GM19372 (cell line): Measurements from ENCODE around the gene AATF.

Source experiments
- ATAC-seq: cut with Tn5 transposase; IDR thresholded peaks from one replicate; pipeline ENCODE4 v1.9.1; 2021; ENCODE audit warnings: mild to moderate bottlenecking, low read depth, moderate library complexity; ENCODE audit not compliant: unreplicated experiment

Gene AATF

DNA sequence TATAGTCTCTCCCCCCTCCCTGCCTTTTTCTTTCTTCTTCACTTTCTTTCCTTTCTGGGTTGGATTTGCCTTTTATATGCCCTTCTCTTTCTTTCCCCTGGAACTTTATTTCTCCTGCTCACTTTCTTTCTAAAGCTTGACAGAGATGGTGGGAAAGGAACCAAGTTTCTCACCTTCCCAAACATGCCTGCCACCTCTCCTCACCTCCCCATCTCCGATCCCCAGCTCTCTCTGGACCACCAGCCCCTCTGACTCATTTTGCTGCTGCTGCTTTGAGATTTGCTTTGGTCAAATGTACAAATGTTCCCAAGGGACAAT lies 18.2 kb upstream of the AATF start:
- no peak for ATAC-seq

DNA sequence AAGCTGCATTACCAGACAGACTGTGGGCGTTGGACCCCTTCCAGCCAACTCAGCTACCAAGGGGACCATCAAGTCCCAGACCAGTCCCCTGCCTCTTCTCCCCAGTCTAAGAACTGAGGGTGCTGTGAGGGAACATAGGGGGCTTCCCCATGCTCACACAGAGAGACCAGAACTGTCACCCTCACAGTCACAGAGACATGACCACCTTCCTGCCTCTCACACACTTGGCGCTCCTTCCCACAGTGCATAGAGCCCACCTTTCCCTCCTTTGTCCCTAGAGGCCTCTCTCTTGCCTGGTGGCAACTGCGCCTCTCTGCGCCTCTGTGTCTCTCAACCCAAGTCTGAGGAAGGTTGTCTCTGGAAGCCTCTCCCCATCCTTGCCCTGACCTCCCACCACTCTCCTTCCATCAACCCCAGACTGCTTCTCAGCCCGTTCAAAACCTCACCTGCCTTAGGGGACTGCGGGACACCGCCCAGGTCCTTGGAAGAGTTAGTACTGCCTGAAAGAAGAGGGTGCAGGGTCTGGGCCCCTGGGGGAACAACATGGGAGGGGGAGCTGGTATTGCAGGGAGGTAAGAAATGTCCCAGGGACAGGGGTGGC lies 17.6 kb upstream of the AATF start:
- ATAC-seq = no peak

DNA sequence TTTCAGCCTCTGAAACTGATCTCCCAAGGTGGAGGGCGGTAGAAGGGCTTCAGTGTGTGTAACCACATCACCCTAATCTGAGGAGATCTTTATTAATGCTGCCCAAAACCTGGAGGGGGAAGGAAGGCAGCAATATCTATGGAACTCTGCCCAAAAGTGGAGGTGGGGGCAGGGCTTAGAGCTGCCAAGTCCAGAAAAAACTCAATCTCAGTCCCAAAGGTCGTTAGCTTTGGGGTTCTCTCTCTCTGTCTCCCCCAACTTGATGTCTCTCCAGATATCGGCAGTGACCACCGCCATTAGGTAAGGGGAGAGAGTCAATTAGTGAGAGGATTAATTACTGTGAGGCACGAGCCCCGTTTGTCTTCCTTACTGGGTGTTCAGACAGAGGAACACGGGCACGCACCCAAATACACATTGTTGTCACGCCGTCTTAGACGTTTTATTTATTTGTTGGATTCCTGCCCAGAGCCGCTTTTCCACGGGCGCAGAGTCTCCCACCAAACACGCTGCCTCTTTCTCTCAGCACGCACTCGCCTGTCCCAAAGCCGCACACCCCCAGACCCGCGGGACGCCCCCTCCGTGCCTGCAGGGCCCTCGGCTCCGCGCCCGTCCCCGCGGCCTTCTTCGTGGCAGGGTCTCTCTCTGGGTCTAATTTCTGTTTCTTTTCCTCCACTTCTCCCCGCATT lies 16.9 kb upstream of the AATF start:
- no peak for ATAC-seq

DNA sequence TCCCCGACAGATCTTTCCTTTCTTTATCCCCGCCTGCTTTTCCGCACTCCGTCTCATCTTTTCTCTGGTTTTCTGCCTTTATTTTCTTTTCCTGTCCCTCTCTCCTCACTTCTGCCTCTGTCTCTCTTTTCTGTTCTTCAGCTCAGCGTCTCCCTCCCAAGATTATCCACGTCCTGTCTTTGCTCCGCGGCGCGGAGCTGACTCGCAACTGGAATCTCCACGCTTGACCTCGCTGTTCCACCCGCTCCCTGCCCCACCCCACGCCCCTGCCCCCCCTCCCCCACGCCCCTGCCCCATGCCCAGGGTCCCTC lies 16.4 kb upstream of the AATF start:
- no peak for ATAC-seq

DNA sequence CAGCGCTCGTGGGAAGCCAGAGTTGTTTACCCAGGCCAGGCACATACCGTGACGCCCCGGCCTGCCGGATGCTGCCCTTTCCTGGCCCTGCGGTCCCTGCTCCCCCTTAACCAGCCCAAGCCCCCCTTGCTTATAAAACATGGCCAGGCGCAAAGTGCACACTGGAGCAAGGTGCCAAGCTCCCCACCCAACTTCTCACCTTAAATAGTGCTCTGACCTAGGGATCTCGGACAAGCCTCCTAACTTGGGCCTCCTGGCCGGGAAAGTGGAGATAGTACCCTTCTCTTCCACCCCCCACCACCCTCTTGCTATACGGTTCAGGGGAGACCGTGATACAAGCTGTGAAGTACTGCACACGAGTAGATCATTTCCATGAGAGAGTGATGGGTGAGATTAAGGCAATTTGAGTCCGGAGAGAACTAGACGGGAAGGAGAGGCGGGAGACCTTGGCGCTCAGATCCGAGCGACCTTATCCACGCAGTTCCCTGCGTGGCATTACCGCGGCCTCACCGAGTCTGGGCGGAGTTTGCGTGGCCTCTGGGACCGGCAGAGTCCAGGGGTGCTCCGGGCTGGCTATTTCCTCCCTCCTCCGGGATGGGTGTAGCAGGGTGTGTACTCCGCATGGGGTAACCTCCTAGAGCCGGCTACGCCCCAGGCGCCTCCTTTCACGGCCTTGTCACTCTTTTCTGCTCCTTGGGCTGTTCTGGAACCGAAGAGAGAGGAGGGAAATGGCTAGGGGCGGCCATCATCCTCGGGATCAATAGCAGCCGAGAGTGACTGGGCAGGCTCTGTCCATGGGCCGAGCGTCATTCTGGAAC lies 15.9 kb upstream of the AATF start:
- ATAC-seq = no peak

DNA sequence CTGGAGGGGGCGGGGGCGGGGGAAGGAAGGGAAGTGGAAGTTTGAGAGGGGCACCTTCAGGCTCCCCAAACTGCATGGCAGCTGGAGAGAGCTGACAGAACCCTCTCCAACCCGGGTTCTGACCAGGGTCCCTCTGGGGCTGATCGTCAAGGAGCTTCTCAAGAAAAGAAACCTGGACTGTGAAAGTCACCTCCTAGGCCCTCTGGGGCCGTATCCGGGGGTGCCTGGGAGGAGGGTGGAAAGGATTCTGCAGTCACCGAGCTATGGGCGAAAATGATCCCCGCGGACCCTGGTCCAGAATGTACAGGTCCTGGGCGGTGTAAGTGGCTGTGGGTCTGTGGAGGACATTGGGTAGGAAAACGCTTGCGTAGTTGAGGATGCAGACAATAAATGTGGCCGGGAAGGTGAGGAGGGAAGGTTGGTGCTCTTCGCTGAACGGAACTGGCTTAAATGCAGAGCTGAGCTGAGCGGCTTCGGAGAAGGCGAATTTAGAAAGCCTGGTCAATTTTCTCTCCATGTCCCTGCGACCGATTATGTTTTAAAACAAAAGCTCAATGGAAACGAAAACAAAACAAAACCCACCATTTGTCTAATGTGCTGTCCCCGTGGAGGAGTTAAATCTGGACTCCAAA lies 15.1 kb upstream of the AATF start:
- ATAC-seq = no peak

DNA sequence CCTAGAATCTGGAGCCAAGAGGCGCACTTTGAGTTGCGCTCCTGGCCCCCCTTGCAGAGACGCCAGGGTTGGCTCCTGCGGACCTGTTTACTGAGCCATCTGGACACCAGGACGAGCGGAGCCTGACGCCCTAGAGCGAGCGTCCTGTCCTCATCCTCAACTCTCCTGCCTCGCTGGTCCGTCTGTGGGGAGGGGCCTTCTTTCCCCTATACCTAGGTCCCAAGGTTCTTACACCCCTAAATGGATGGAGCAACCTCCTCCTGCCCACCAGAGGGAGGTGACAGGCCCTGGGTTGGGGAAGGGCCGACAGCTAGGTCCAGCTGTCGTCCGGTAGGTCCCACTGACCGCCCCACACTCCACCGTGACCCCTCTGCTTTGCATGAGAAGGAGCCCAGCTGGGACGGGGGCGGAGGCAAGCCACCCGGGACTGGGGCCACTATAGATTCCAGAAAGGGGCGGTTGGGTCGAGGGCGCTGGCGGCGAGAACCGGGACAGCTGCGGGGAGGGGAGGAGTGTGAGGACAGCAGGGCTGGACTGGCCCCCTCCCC lies 14.5 kb upstream of the AATF start:
- no peak for ATAC-seq

DNA sequence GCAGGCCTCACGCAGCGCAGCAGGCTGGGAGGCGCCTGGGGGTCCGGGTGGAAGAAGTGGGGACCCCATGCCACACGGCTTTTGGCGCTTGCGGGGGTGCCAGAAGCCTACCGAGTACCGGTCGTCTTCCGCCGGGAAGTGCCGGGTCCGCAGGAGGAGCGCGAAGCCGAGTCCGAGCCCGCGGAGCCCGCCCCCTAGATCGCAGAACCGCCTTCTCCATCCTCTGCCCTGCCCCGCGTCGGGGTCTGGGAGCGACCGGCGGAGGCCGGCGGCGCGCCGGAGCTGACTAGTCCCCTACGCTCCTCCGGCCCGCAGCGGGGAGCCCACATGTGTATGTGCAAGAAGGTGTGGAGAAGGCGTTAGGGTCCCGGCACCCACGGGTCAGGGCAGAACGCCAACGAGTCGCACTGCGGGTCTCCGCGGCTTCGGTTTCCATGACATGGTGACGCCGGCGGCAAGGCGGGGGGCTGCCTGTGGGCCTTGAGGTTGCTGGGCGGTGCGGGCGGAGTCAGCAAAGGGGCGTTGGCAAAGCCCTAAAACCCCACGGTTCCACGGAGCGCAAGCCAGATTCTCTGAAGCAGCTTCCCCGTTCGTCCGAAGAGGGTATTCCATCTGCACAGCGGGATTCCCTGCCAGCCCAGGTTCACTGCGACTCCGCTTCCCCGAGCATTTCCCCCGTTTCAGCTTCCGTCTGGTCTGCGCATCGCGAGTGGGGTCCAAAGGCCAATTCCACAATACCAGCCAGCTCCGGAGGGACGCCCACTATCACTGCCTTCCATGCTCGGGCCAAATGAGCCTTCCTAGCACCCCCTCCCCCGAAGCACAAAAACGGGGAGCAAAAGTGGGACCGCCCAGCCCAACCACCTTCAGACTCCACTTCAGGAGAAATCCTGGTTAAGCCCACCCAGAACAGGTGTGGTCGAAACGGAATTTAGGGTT lies 13.8 kb upstream of the AATF start:
- no peak for ATAC-seq

DNA sequence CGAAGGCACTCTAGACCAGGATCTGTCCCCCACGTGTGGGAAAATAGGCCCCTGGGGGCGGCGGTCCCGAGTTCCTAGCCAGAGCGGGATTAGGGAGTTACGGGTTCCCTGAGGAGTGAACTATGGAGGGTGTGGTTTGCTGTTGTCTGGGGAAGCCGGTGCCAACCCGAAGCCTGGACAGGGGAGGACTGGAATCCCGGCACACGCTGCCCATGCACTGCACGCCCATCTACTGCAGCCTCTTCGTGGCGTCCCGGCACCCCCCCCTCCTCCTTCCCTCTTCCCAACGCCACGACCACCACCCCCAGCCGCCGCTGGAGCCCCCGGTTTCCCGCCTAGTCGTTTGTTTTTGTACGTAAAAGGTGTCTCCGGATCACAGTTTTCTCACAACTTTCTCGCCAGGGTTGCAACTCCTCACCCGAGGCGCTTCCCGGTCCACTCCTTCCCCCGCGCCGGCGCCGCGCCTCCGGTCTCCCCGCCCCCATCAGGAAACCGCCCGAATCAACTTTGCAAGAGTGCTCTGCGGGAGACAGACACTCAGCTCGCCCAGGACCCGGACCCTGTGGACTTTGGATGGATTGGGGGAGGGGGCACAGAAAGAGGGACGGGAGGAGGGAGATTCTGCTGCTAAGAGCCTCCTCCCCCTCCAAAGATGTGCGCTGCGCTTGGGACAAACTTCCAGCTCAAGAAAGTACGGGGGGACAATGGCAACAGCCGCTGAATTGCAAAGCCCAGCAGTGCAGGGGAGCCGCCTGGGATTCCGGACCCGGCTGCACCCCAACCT lies 12.9 kb upstream of the AATF start:
- ATAC-seq = no peak

DNA sequence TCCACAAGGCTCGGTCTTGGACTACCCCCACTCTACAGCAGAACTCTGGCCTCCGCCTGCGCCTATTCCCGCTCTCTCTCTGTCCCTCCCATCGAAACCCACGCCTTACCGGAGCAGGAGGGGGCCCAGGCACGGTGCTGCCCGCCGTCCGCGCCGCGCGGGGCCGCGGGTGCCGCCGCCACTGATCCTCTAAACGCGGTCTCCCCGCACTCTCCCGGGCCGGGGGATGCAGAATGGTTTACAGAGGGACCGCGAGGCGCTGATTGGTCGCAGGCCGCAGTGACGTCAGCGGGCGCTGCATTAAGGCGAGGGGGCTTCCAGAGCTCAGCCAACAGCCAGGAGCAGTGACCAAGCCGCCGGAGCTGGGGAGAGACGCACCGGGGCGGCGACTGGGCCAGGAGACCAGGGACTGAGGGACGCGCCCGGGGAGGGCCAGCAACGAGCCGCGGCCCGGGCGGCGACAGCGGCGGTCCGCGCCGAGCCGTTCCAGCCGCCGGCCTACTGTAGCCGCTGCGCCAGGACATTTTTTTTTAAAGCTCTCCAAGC lies 12.2 kb upstream of the AATF start:
- ATAC-seq = no peak

DNA sequence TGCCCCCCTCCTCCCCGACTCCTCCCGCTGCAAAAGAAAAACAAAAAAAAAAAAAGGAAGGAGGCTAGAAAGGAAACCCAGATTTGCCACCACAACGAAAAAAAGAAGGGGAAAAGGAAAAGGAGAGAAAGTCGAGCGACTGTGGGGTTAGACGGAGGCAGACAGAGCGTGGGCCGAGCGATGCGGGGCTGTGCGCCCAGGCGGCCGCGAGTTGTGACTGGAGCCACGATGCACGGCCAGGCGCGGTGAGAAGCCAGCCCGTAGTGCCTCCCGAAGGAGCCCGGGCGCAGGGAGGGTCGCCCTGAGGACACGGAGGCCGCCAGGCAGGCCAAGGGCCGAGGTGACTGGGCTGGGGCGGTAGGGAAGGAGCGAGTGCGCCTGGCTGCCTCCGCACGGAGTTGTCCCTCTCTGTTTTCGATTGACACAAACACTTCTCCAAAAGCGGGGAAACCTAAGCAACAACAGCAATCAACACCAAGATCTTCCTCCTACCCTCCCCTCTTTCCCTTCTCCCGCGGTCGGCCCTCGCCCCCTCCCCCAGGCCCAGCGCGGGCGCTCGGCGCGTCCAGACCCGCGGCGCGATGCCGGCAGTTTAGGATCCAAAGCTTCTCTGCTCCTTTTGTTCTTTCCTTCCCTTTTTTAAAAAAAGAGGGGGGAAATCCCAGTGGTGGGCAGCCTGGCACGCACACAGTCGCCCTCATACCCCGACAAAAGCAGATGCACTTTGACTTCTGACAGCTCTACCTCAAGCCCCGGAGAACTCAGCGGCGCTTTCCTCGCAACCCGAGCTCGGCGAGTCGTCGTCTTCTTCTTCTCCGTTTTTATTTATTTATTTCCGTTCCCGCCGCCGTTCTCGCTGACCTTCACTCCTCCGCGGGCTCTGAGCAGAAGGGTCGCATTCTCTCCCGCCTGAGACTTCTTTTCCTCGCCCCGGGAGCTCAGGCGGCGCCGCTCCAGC lies 11.5 kb upstream of the AATF start, which contains the start of gene LHX1:
Gene LHX1, plus strand, starts transcription at position 475 of the 958 bp plus-strand sequence. CDS start 723 bp downstream, outside the sequence.
- no peak for ATAC-seq

DNA sequence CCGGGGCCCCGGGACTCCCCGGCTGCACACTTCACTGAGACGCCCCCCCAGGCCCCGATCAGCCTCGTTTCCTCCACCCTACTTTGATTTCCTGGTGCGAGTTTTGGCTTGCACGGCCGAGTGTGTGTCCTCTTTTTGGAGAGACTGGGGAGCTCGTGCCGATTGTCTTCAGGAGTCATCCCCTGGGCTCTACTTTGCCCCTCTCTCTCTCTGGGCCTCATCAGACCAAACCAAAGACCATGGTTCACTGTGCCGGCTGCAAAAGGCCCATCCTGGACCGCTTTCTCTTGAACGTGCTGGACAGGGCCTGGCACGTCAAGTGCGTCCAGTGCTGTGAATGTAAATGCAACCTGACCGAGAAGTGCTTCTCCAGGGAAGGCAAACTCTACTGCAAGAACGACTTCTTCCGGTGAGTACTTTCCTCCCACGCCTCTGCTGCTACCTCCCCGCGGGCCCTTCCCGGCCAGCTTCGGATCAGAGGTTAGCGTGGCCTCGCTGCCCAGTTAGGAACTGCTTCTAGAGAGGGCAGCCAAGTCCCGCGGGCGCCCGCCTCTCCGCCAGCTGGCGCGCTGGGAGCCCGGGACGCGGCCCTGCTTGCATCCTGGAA lies 10.7 kb upstream of the AATF start:
- no peak for ATAC-seq

DNA sequence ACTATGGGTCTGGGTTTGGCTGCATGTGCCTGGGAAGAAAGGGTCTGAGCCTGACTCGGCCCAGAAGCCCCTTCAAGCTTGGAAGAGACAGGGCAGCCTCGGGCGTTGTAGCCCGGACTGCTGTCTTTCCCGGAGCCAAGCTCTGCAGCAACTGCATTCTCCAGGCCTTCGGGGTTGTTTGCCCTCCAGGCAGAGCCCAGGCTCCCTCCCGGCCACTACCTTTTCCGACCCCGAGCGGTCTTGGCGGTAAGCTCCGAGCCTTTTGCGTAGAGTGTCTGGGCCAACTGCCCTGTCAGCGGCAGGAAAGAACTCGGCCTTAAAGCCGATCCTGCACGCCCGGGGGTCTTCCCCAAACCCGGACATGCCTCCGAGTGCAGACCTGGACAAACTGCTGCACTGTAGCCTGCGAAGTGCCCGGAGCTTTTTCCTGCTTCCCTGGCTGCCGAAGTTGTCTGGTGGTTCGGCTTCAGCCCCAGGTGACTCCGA lies 10.1 kb upstream of the AATF start:
- ATAC-seq = no peak

DNA sequence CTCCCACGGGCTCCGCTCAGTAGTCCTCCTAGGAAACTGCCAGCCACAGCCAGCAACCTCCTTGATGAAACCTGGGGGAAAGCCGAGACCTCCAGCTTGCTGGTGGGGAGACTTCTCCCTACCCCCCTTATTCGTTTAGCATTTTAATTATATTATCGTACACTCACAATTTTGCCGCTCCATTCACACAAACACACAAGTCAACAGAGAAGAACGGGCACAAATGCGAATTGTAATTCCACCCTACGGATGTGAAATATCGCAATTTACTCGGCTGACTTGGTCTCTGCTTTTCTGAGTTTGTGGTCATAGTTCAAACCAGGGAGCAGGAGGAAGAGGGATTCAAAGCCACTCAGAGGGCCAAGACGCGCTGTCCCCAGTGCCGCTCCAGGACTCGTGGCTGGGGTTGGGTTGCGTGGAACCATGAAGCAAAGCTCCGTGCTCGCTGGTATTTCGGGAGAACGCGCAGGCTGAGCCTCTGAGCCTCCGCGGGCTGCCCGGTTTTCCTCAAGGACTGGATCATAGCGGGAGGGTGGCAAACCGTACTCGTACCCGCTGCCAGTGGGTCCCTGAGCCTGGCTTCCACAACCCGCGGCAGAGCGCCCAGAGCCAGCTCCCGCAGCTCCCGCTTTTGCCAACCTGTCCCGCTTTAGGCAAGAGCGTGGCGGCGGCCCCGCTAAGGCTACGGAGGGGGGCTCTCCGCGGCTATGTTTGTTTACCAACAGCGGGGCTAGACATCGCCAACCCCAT lies 9.5 kb upstream of the AATF start:
- ATAC-seq = no peak

DNA sequence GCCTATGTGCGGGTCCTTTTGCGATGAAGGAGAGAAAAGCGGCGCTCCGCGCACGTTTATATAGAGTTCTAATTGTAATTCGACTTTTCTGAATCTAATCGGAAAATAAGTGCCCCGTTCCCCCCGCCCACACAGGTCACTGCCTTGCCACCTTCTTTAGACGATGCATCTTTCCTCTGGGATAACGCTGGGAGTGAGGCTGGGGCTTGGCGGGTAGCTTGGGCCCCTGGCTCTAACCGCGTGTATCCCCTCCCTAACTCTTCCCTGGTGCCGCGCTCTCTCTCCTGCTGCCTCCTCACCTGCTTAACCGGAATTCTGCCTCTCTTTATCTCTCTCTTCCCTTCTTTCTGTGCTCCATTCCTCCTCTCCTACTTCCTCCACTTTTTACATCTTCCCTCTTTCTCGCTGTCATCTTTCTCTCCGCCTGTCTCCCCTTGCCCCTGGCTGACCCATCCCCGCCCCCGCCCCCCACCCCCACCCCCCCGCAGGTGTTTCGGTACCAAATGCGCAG lies 8.9 kb upstream of the AATF start:
- no peak for ATAC-seq
